Dendritic cell treated with granulocyte-macrophage colony-stimulating factor and Interleukin-4, amounts not matched to agents 40 ng/mL and 50 ng/mL, for 4 days (primary cell): ENCODE data around the gene RGMA.
"Not testable (repeated sequence)": the region's sequence is repeated elsewhere in the genome, so short reads cannot be mapped to it uniquely, and the experiment has no call there.

ENCODE experiments used
- H3K27ac Mint-ChIP-seq: one replicate; pipeline ENCODE4 v1.8.0; 2022; ENCODE audit warnings: mild to moderate bottlenecking, mixed read lengths
- H3K27me3 Mint-ChIP-seq: one replicate; pipeline ENCODE4 v1.8.0; 2022; ENCODE audit warnings: mild to moderate bottlenecking, mixed read lengths
- H3K36me3 Mint-ChIP-seq: one replicate; pipeline ENCODE4 v1.8.0; 2022; ENCODE audit warnings: low read depth, mixed read lengths
- H3K4me1 Mint-ChIP-seq: one replicate; pipeline ENCODE4 v1.8.0; 2022; ENCODE audit warnings: low read depth, mixed read lengths
- H3K4me3 Mint-ChIP-seq: one replicate; pipeline ENCODE4 v1.8.0; 2022; ENCODE audit warnings: mild to moderate bottlenecking, moderate library complexity, mixed read lengths
- H3K9me3 Mint-ChIP-seq: one replicate; pipeline ENCODE4 v1.8.0; 2022; ENCODE audit warnings: mixed read lengths
- intact Hi-C: fragments of 100-400 bp; cut with micrococcal nuclease; formaldehyde crosslinking; loops from one replicate; pipeline ENCODE4 v1.15.0; 2022

Gene RGMA

DNA sequence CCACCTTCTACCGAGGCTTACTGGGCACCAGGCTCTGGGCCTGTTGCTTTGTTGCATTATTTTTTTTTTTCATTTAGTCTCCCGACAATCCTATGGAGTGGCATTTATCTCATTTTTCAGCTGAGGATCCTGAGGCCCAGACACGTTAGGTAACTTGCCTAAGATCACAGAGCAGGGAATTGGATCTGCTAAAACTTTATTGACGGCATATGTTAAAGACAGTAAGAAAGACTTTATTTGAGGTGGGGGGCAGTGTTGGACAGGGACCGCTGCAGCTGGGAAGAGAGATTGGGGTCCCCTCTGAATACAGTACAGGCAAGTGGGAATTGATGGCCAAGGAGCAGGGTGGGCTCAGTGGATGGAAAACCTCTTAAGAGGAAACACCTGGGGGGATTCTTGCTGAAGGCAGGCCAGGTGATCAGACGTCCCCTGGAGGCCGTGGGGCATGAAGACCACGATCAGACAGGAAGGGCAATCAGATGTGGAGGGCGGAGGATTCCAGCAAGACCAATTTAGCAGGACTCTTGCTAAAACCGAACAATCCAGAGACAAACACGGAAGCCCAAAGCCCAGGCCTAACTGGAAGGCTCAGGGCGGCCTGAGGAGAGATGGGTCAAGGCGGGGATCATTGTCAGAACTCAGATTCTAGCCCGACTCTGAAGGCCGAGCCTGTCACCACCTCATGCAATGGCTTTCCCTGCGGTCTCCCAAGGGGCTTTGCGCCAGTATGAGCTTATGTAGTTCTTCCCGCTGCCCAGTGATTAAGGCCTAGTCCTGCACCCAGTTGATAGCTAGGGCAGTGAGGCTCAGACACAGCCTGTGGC lies 53.7 kb downstream of the RGMA start:
- intact Hi-C loops = no loop called here
- peaks cover 26% of the 10 kb centered on the region for H3K27me3 Mint-ChIP-seq
- no peaks in the 10 kb centered on the region for H3K9me3 Mint-ChIP-seq
- H3K4me3 Mint-ChIP-seq = no peak overlapping the region
- peak overlapping the region; percentile 70 for H3K27ac Mint-ChIP-seq
- peaks cover 39% of the 10 kb centered on the region for H3K4me1 Mint-ChIP-seq
- no peaks in the 10 kb centered on the region for H3K36me3 Mint-ChIP-seq

DNA sequence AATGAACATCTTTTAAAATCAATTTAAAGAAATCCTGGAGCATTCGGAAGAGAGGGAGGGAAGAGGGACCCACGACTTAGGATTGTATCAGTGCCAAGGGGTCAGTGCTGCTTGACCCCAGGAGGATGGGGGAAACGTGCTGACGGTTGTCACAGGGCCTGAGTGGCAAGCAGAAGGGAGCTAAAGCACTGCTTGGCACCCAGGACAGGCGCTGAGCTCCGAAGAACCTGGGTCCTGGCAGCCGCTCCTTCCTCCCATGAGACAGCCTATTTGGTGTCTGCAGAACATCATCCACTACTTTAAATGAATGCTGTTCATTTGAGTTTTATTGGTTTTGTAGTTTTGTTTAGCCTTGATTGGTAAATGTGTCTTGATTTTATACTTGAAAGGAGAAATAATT lies 54.5 kb downstream of the RGMA start:
- H3K36me3 Mint-ChIP-seq = peaks cover 4% of the 10 kb centered on the region
- peaks cover 39% of the 10 kb centered on the region for H3K4me1 Mint-ChIP-seq
- no peaks in the 10 kb centered on the region for H3K9me3 Mint-ChIP-seq
- H3K27me3 Mint-ChIP-seq = peaks cover 21% of the 10 kb centered on the region
- H3K27ac Mint-ChIP-seq = no peak overlapping the region
- H3K4me3 Mint-ChIP-seq = no peak overlapping the region
- intact Hi-C loops = no loop called here

DNA sequence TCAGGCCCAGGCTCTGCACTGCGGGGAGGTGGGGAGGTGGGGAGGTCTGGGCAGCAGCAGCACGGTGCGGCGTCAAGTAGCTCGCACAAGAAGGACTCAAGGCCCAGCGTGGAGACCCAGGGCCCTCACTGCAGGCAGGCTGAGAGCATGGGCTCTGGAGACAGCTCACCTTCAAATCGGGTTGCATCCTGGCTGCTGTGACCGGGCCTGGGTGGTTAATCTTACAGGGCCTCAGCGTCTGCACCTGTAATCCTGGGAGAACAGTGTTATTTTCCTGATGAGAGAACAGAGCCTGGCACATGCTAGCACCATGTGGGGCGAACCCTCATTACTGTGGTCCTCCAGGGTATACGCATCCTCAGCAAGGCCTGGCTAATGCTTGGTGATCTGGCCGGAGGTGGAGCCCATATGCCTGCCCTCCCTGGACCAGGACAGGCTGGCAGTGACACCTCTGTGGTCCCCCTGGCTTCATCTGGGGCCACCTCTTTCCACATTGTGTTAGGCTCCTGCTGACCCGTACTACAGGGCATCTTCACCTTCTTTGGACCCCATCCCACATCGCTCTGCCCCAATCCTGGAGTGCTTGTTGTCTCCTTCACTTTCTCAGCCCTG lies 55.5 kb downstream of the RGMA start:
- Mint-ChIP-seq H3K36me3 (peaks cover 6% of the 10 kb centered on the region), H3K4me3 (no peak overlapping the region), H3K27me3 (peaks cover 20% of the 10 kb centered on the region), H3K4me1 (peaks cover 48% of the 10 kb centered on the region), H3K9me3 (no peaks in the 10 kb centered on the region), H3K27ac (peak overlapping the region; percentile 8)
- intact Hi-C loops = no loop called here

DNA sequence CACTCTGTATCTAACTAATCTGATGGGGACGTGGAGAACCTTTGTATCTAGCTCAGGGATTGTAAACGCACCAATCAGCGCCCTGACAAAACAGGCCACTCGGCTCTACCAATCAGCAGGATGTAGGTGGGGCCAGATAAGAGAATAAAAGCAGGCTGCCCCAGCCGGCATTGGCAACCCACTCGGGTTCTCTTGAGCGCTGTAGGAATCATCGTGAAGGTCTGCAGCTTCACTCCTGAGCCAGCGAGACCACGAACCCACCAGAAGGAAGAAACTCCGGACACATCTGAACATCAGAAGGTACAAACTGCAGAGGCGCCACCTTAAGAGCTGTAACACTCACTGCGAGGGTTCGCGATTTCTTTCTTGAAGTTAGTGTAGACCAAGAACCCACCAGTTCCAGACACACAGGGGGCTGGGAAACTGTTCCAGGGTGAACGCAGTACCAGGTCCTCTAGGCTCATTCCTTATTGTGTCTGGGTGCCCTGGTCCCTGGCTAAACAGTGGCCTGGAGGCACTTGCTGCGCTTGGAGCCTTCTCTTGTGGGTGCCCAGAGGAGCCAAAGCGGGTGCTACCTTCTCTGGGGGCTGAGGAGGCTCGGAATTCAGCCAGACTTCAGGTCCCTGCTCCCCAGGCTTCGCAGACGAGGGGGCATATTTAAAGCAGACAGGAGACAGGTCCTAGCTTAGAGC lies 56.4 kb downstream of the RGMA start:
- peak overlapping the region; percentile 8 for H3K27ac Mint-ChIP-seq
- H3K4me3 Mint-ChIP-seq, intact Hi-C loops, H3K9me3 Mint-ChIP-seq: not testable (repeated sequence)
- H3K36me3 Mint-ChIP-seq = peaks cover 12% of the 10 kb centered on the region
- peaks cover 16% of the 10 kb centered on the region for H3K27me3 Mint-ChIP-seq
- H3K4me1 Mint-ChIP-seq = peaks cover 52% of the 10 kb centered on the region

DNA sequence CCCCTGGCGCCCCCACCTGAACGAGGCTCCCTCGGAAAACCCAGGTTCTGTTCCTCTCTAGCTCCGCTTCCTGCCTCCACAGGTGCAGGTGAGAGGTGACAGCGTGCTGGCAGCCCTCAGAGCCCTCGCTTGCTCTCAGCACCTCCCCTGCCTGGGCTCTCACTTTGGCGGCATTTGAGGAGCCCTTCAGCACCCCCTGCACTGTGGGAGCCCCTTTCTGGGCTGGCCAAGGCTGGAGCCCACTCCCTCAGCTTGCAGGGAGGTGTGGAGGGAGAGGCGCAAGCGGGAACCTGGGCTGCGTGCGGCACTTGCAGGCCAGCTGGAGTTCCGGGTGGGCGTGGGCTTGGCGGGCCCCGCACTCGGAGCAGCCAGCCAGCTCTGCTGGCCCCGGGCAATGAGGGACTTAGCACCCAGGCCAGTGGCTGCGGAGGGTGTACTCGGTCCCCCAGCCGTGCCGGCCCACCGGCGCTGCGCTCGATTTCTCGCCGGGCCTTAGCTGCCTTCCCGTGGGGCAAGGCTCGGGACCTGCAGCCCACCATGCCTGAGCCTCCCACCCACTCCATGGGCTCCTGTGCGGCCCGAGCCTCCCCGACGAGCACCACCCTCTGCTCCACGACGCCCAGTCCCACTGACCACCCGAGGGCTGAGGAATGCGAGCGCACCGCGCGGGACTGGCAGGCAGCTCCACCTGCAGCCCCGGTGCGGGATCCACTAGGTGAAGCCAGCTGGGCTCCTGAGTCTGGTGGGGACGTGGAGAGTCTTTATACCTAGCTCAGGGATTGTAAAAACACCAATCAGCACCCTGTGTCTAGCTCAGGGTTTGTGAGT lies 57.2 kb downstream of the RGMA start:
- Mint-ChIP-seq H3K27me3 (peaks cover 12% of the 10 kb centered on the region), H3K36me3 (peaks cover 19% of the 10 kb centered on the region), H3K27ac (peak overlapping the region; percentile 95), H3K4me1 (peaks cover 52% of the 10 kb centered on the region)
- not testable (repeated sequence) for H3K9me3 Mint-ChIP-seq, H3K4me3 Mint-ChIP-seq
- intact Hi-C loops = loop anchor here (2.0 kb wide), 1 partner anchor 1089 kb away; no protein-coding TSS in a partner anchor

DNA sequence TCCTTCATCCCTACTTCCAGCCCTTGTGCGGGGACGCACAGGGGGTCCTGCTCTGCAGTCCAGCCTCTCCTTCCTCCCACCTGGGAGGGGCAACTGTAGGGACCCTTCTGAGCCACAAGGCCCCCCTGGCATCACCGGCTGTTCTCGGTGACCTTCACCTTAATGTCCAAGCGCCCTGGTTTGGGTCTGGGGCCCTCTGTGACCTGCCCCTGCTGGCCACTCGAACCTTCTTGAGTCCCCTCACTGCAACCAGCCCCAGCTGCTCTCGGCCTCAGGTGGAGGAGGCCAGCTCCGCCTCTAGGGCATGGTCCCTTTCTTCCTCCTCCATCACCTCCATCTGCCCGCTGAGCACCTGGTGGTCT lies 57.9 kb downstream of the RGMA start:
- no peak overlapping the region for H3K4me3 Mint-ChIP-seq
- H3K36me3 Mint-ChIP-seq = peaks cover 26% of the 10 kb centered on the region
- H3K4me1 Mint-ChIP-seq = peaks cover 53% of the 10 kb centered on the region
- no peaks in the 10 kb centered on the region for H3K9me3 Mint-ChIP-seq
- H3K27ac Mint-ChIP-seq = peak overlapping the region; percentile 95
- H3K27me3 Mint-ChIP-seq = peaks cover 8% of the 10 kb centered on the region
- intact Hi-C loops = loop anchor here (2.0 kb wide), 1 partner anchor 1090 kb away; no protein-coding TSS in a partner anchor

DNA sequence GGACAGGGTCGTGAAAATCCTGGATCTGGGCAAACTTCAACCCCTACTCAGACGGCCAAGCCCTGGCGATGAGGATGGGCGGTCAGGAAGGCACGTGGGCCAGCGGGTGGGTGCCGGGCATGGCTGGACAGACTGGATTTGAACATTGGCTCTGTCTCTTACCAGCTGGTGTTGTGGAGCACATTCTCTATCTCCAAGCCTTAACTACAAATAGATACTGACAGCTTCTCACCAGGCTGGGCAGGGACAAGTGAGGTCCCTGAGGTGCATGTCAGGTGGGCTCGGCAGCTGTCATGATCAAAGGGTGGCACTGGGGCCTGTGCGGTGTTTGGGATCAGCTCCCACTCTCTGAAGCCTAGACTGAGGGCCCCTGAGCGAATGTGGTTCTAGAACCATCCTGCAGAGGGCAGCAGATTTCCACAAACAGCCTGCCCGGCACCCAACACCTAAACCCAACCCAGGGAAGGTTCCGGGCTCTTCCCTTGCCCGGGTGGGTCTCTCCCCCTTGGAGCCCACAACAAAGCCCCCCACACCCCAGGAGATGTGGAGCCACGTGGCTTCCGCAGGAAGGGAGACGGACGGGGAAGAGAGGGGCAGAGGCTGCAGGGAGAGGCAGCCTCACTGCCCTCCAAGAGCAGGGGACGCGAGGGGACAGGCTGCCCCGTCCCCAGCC lies 58.4 kb downstream of the RGMA start:
- H3K36me3 Mint-ChIP-seq = peaks cover 31% of the 10 kb centered on the region
- no peak overlapping the region for H3K4me3 Mint-ChIP-seq
- intact Hi-C loops = loop anchor here (2.0 kb wide), 1 partner anchor 1090 kb away; no protein-coding TSS in a partner anchor
- no peaks in the 10 kb centered on the region for H3K9me3 Mint-ChIP-seq
- H3K4me1 Mint-ChIP-seq = peaks cover 54% of the 10 kb centered on the region
- H3K27me3 Mint-ChIP-seq = peaks cover 7% of the 10 kb centered on the region
- H3K27ac Mint-ChIP-seq = peak overlapping the region; percentile 95

DNA sequence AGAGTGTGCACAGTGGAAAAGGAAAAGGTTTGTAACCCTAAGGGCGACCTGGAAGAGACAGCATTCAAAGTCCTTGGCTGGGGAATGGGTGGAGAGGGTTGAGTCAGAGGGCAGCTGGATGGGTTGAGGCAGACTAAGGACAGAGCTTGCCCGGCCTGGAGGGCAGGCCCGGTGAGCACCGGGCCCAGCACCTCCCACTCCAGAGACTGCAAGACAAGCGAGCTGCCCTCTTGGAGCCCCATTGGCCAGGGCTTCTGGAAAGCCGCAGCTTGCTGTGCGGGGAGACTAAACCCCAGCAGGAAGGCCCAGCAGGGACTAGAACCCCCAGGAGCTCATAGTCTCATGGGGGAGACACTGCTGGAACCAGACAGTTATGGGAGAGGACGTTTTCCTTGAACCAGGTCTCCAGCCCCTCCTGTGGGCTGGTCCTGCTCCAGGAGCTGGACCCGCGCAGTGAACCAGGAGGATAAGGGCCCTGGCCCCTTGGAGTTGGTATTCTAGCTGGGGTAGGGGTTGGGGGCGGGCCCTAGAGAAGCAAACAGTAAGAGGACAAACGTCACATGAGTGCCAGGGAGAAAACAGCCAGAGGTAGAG lies 59.1 kb downstream of the RGMA start:
- peaks cover 60% of the 10 kb centered on the region for H3K4me1 Mint-ChIP-seq
- H3K27me3 Mint-ChIP-seq = peaks cover 7% of the 10 kb centered on the region
- no peak overlapping the region for H3K4me3 Mint-ChIP-seq
- no peaks in the 10 kb centered on the region for H3K9me3 Mint-ChIP-seq
- intact Hi-C loops = loop anchor here (2.0 kb wide), 1 partner anchor 1091 kb away; no protein-coding TSS in a partner anchor
- H3K27ac Mint-ChIP-seq = peak overlapping the region; percentile 95
- peaks cover 37% of the 10 kb centered on the region for H3K36me3 Mint-ChIP-seq

DNA sequence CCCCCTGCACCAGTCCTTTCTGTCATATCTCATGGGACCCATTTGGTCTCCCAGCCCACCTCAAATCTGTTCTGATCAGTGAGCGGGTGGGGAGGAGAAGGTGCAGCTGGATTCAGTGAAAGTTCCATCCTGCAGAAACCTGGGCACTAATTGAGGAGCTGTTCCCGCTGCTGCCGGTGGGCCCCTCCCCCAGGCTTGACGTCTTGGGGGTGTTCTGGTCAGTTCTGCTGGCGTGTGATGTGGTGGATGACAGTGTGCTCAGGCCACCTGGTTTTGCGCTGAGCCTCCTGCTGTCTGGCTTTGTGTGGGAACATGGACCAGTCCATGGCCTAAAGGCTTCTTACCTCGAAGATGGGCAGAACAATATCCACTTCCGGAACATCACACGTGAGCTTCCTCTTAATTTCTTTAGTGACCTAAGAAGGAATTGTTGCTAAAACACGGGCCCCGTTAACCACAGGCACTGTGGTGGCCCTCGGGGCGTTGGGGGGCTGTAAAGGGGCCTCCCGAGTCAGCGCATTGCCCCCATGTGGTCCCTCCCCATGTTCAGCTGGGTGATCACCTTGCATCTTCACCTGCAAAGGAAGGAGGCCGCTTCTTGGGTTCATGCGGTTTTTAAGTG lies 59.7 kb downstream of the RGMA start:
- intact Hi-C loops = no loop called here
- Mint-ChIP-seq H3K4me1 (peaks cover 66% of the 10 kb centered on the region), H3K4me3 (no peak overlapping the region), H3K9me3 (no peaks in the 10 kb centered on the region), H3K27ac (peak overlapping the region; percentile 95), H3K27me3 (peaks cover 7% of the 10 kb centered on the region), H3K36me3 (peaks cover 43% of the 10 kb centered on the region)

DNA sequence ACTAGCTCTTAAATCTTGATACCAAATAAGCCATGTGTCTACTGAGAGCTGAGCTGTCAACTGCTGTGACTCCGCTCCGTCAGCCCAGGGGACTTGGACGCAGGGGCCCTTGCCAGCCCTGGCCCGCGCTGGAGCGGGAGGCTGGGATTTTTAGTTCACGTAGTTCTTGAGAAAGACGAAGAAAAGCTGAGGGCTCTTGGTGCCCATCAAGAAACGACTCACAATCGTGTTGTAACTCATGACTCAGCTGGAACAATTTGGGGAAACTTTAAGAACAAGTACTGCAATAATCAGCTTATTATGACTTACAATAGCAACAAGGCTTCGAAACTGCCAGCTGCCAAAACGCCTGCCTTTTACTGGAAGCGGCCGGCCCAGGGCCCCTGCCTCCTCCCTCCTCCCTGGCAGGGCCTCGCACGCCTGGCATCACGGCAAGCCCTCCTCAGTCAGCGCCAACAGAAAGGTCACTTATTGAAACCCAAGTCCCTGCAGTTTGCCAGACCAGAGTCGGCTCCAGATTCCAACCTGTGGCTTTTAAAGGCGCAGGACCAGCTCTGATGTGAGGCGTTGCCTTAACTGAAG lies 60.3 kb downstream of the RGMA start:
- intact Hi-C loops = no loop called here
- peak overlapping the region; percentile 53 for H3K4me3 Mint-ChIP-seq
- H3K9me3 Mint-ChIP-seq = no peaks in the 10 kb centered on the region
- H3K36me3 Mint-ChIP-seq = peaks cover 49% of the 10 kb centered on the region
- H3K27me3 Mint-ChIP-seq = peaks cover 7% of the 10 kb centered on the region
- H3K27ac Mint-ChIP-seq = peak overlapping the region; percentile 95
- peaks cover 69% of the 10 kb centered on the region for H3K4me1 Mint-ChIP-seq

DNA sequence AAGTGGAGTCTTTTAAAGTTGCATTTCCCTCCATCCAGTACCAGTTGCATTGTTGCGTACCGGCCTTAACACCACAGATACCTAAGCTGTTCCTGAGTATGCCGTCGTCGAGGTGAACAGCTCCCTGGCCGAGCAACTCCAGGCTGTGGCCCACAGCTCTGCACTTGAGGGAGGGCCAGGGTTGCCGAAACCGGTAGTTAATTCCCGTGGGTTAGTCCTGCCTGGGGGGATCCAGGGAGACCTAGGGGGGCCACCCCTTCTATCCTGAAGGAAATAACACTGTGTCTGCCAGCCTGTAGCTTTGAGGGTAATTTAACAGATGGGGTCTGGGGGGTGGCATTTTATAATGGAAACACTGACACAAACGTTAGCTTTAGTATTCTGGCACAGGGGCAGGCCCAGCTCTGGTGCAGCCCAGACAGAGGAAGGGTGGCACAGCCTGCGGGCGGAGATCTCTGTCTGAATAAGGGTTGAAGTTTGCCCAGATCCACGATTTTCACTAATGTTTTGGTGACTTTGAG lies 60.8 kb downstream of the RGMA start:
- peaks cover 75% of the 10 kb centered on the region for H3K4me1 Mint-ChIP-seq

DNA sequence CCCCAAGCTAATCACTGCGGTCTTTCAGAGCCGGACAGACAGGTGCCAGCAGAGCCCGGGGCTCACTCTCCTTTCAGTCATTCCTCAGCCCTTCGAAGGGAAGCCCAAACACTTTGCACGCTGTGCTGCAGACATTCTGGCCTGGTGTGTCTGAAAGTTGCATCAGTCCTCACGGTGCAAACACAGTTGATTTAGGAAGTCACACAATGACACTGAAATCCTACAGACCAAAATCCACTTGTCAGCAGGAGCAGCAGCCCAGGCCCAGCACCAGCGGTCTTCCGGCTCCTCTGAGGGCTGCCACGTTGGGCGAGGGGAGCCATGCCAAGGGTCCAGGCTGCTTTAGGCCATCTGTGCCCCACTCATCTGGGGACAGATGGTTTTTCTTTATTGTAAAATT lies 61.6 kb downstream of the RGMA start:
- intact Hi-C loops = no loop called here
- H3K27ac Mint-ChIP-seq = peak overlapping the region; percentile 95

More for the DNA sequence above, 60.8 kb downstream of the RGMA start:
- H3K27me3 Mint-ChIP-seq = peaks cover 7% of the 10 kb centered on the region
- no peaks in the 10 kb centered on the region for H3K9me3 Mint-ChIP-seq
- intact Hi-C loops = no loop called here
- peak overlapping the region; percentile 95 for H3K27ac Mint-ChIP-seq
- H3K4me3 Mint-ChIP-seq = peak overlapping the region; percentile 53
- peaks cover 55% of the 10 kb centered on the region for H3K36me3 Mint-ChIP-seq

More for the DNA sequence above, 61.6 kb downstream of the RGMA start:
- peaks cover 62% of the 10 kb centered on the region for H3K36me3 Mint-ChIP-seq
- H3K4me3 Mint-ChIP-seq = no peak overlapping the region
- H3K4me1 Mint-ChIP-seq = peaks cover 78% of the 10 kb centered on the region
- H3K27me3 Mint-ChIP-seq = peaks cover 7% of the 10 kb centered on the region
- no peaks in the 10 kb centered on the region for H3K9me3 Mint-ChIP-seq
